NCI-H82 treated with DMSO at 0.1 percent for 48 hours (cell line): ENCODE results near the gene NPY4R.
"Not testable (repeated sequence)": the region's sequence is repeated elsewhere in the genome, so short reads cannot be mapped to it uniquely, and the experiment has no call there.

Experiments used
- DNase-seq: peaks from one replicate; lab custom pipeline; 2025; ENCODE audit not compliant: unreplicated experiment; lab: John Stamatoyannopoulos, UW

The NPY4R gene

GRCh38 chr10:46465765-46466164 lies at the start of gene NPY4R:
Gene NPY4R (minus strand): TSS chr10:46465958. CDS start chr10:46462635, 3,323 bp downstream.
- not testable (repeated sequence) for DNase-seq

GRCh38 chr10:46515366-46515765 lies 49.6 kb upstream of the NPY4R start:
- no peak for DNase-seq

DNA sequence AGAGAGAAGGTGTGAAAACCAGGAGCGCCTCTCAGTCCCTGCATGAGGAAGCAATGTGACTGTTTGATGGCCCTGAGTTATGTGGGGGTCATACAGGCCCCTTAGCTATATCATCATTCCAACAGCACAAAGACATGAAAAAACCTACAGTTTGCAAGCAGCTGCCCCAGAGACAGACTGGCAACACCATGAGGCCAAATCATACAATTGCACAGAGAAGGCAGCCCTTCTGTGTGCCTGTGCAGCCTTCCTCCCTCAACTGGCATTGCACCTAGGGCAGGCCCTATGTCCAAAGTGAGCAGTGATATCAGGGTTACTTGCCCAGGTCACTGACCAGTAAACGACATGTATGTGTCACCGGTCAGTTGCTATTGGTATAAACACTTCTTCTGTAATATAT lies 49.1 kb upstream of the NPY4R start:
- DNase-seq = no peak

GRCh38 chr10:46514431-46514861 lies 48.7 kb upstream of the NPY4R start:
- DNase-seq = no peak

DNA sequence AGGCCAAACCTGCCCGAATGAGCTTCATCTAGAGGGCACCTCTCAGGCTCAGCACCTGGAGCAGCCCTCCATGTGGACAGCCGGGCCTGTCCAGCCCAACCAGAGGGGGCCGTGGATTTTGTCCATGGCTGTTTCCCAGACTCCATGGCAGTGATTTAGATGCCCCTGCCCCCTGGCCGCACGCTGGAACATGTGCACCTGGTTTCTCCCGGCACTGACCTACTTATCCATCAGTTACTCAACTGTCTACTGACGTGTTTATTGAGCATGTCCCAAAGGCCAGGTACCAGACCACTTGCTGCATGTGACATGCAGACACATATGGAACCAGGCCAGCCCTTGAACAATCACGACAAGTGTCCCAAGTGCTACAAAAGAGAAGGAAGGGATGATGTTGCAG lies 47.6 kb upstream of the NPY4R start:
- DNase-seq = not testable (repeated sequence)

DNA sequence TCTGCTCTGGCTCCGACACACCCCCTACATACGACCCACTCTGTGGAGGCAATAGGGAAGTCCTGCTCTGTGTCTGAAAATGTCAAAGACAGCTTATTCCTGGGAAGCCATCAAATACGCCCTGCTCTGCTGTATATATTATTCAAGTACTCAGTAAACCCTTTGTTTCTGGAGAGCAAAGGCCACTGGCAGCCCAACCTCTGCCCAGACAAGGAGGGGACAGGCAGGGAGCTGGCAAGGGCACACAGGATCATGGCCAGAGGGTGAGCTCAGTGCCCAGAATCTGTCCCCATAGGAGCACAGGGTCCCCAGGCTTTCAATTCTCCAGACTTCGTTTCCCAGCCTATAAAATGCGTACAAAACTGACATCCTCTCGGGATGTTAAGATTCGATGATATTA lies 47.0 kb upstream of the NPY4R start:
- DNase-seq = not testable (repeated sequence)

- not testable (repeated sequence) for DNase-seq
Measured at GRCh38 chr10:46512002-46512401, 46.2 kb upstream of the NPY4R start.

DNA sequence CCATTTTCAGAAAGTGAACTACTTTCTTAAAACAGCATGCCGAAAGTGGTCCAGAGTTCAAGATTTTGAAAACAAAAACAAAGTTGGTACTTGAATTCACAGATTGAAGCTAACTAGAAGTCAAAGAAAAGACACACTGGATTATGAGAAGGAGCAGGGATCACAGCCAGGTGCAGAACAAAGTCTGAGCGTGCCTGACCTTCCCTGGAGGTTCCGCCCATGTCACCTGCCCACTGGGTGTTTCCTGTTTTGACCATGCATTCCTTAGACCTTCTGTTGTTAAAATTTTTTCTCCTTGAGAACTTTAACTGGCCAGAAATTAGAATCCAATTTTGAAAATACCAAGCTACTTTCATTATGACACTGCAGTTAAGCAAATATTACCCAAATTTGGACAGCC lies 34.2 kb upstream of the NPY4R start:
- not testable (repeated sequence) for DNase-seq

DNA sequence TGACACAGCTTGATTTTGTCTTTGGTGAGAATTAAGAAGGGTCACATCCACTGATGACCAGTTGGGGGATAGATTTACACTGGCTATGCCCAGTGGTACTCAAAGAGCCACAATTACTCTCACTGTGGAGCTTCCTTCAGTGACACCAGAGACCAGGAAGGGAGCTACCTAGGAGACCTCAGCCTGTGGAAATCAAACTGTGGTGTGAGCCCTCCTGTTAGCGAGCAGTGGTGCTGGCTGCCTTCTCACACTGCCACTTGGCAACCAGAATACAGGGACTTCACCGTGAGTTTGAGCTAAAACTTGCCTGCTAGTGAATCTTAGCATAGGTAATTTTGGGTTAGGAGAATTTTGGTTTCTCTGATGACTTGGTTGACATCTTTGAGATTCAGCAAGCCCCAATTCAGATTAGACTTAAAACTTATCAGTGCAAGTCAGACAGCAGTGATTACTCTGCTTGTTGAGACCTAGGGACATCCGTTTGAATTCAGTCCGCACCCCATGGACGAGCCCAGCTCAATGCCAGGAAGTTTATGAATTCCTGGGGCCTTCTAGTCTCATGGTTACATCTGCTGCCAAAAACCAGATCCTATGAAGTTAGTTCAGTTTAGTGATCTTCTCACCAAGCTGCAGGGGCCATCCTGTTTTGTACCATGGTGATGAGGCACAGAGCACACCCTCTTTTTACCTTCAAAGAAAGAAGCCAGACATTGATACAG lies 33.4 kb upstream of the NPY4R start:
- DNase-seq = not testable (repeated sequence)

GRCh38 chr10:46497878-46498277 lies 32.1 kb upstream of the NPY4R start:
- not testable (repeated sequence) for DNase-seq

DNA sequence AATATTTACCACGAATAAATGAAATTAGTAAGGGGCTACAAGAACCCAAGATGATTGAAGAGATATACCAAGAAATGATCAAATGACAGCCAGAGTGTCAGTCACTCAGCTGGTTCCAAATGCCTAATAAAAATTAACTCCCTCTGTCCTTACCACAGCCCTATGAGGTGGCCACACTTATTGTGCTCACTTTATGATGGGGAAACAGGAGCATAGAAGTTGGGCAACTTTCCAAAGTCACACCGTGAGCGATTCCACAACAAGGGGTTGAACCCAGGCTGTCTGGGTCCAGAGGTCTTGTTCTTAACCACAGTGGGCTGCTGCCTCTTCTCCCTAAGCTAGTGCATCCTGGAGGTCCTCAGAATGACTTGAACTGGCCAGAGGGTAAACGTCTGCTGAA lies 31.6 kb upstream of the NPY4R start:
- DNase-seq = not testable (repeated sequence)

DNA sequence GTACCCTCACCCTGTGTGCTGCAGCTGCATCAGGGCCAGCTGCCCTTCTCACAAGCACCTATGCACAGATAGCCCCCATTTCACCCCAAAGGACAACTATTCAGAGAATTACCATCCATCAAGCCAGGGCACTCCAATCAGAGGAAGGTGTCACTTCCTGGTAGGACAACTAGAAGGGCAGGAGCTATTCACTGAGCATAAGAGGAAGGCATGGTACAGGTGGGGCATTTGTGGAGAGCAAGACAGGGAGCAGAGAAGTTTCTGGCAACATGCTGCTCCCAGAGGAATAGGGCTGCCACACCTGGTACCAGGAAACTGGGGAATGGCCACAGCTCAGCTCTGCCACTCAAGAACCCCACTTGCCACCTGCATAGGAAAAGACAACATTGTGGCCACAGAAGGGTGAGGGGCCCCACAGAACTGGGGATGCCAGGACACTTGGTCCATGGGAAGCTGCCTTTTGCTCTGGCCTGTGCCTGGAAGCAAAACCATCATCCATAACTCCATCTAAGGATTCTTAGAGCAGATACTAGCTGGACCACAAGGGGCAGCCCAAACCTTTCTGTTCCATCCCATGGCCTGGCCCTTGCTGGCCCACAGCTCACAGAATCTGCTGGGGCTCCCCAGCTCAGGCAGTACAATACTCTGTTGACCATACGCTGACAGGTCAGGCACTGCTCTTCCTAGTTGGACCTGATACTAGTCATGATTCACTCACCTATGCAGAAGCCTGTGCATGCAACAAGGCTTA lies 25.8 kb upstream of the NPY4R start:
- DNase-seq = not testable (repeated sequence)

GRCh38 chr10:46490285-46490684 lies 24.5 kb upstream of the NPY4R start:
- DNase-seq = not testable (repeated sequence)

DNA sequence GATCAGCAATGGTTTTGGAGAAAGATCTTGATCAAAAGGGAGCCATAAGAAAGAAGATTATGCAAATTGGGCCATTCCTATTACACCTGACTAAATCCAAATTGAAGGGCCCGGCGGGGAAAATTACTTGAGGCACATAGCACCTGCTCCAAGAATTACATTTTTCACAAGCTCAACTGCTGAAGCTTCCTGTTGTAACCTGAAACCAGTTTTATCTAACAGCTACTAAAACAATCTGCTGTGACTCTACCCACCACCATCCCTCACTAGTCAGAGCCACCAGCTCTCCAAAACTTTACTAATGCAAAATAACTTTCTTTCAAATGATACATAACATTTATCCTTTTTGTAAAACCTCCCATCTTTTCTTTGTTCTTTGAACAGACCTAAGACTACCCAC lies 20.7 kb upstream of the NPY4R start:
- not testable (repeated sequence) for DNase-seq

DNA sequence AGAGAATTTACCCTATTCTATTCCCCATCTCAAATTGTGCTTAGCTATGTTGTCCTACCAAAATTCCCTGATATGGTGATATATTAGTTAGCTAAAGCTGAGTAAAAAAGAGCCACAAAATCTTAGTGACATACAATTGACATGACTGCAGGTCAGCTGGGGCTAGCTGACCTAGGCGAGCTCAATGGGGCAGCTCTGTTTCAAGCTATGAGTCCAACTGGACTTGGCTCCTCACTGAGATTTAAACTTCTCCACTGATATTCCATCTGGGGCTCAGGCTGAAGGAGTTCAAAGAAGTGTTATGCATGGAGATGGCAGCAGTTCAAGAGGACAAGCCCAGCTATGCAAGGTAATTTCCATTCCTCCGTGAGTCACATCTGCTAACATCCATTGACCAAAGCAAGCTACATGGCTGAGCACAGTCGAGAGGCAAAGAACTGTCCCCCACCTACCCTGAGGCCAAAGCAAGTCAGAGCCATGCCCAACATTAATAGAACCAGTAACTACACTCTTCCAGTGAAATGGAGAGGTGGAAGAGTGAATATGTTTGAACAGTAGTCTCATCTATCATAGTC lies 9.1 kb upstream of the NPY4R start:
- not testable (repeated sequence) for DNase-seq

- DNase-seq = not testable (repeated sequence)
Measured at GRCh38 chr10:46473758-46474157, 8.0 kb upstream of the NPY4R start.

DNA sequence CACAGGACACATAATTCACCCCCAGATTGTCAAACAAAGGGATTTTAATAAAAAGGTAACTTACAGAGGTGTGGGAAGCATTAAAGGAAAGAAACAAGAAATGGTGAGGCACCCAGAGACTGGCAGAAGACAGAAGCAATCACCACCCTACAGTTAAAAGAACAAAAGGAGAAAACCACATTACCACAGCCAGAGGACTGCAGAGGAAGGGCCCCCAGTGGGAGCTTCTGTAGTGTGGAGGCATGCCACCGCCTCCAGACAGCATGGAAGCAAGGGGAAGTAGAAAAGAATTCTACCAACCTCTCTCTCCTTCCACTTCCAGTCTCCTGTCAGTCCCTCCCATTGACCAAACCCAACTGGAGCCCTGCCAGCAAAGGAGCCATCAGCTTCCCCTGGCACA lies 4.4 kb upstream of the NPY4R start:
- DNase-seq = not testable (repeated sequence)

DNA sequence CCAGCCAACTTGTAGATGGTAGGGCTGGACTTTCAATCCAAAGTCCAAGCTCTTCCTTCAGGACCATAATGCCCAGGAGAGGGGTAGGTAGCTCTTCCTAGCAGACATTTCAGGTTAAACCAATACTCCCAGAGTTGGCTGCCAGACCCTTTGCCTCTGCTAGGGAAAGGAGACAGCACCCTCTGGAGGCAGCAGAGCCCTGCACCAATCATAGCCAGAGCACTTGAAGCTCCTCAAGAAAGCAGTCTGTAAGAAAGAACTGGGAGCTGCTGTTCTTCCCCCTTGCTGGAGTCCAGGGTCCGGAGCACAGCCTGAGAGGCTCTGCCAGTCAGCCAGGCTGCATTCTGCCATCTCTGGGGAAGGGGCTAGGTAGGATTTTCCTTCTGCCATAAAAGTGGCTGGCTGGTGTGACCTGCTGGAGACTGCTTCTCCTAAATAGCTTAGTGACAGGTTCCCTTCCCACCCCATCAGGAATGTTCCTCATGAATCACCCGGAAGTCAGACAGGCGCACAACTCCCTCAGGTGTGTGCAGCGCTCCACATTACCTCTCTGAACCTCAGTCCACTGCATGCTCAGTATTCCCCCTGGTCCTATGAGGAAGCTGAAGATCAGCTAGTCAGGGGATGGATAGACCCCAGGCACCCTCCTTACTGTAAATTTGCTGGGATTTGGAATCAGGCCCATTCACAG lies 2.5 kb upstream of the NPY4R start:
- DNase-seq = not testable (repeated sequence)

GRCh38 chr10:46463608-46464007 lies 2.1 kb downstream of the NPY4R start:
- DNase-seq = not testable (repeated sequence)

GRCh38 chr10:46462276-46462675 lies 3.5 kb downstream of the NPY4R start:
- DNase-seq = not testable (repeated sequence)

DNA sequence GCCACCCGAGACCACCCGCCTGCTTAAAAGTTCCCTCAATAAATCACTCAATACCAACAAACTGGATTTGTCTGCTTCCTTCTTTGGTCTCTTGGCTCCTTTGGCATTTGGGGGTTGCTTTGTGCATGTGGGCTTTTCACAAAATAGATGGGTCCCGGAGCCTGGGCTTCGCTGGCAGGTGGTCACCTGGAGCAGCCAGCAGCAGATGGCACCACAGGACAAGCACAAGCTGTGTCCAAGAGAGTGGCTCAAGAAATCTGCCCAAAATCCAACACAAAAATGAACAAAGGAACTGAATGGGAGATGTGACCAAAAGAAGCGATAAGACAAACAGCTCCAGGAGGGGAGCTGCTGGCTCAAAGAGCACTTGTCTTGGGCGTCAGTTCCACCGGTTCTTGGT lies 6.2 kb downstream of the NPY4R start:
- not testable (repeated sequence) for DNase-seq
